Measurements from ENCODE around the gene SNRPA. TPM values are rescaled to one million over a fixed set of nuclear protein-coding genes. Genes with fewer than 3 reads are reported as not detected.

The SNRPA gene
- total and polyA plus RNA-seq, 2 of the 4 experiments (the other 2 are of a cell fraction), result 30.3 to 81.3 TPM

GRCh38 chr19:40750058-40750873, 737 bp upstream of the SNRPA start, which contains the start of gene ACTMAP:
Gene ACTMAP, minus strand, starts transcription at chr19:40750477. Its CDS starts 674 bp downstream, at chr19:40749803.
- intact Hi-C loops (cut with micrococcal nuclease) (loop anchor here (2.0 to 5.0 kb wide), 4 partner anchors 29 to 59 kb away; partner anchors contain the start of genes COQ8B, EGLN2, ITPKC and NUMBL), in situ Hi-C loops (cut with MboI; ENCODE audit: low sequenced_read_pairs) (no loop called here), dilution Hi-C loops (cut with HindIII; ENCODE audit: low sequenced_read_pairs, unreplicated experiment) (no loop called here)
- Histone ChIP-seq H3K4ac (ENCODE audit: low read depth, low read length) (peak within 1 kb of the TSS; percentile 98), H2BK5ac (ENCODE audit: low read depth, low read length, poor library complexity, severe bottlenecking) (peak within 1 kb of the TSS; percentile 83), H3K36me3 (ENCODE audit: control insufficient read depth, insufficient read depth, low read length) (peaks cover 4% of the 10 kb centered on the region; the same call in 1 of the 2 replicates), H3K4me3 (ENCODE audit: insufficient read depth, low read depth, low read length) (peak within 1 kb of the TSS; percentile 64), H4K5ac (ENCODE audit: low read depth, low read length) (peak within 1 kb of the TSS; percentile 98), H2AK5ac (ENCODE audit: low read depth, low read length) (peak within 1 kb of the TSS; percentile 99), H3K4me1 (ENCODE audit: control insufficient read depth, insufficient read depth, low read length) (peaks cover 11% of the 10 kb centered on the region), H3K9me1 (ENCODE audit: insufficient read depth, low read length) (peaks cover 6% of the 10 kb centered on the region), H2BK120ac (ENCODE audit: low read depth, low read length) (peak within 1 kb of the TSS; percentile 79), H3K9me3 (ENCODE audit: control insufficient read depth, insufficient read depth, low read length) (no peaks in the 10 kb centered on the region), H3K18ac (ENCODE audit: low read depth, low read length) (peak within 1 kb of the TSS; percentile 75), H3K23ac (ENCODE audit: low read depth, low read length) (peak within 1 kb of the TSS; percentile 98), H3K27ac (ENCODE audit: insufficient read depth, low read length) (peak within 1 kb of the TSS; percentile 85), H2BK15ac (ENCODE audit: low read depth, low read length) (peak within 1 kb of the TSS; percentile 60; the same call in 2 of the 3 replicates), H4K91ac (ENCODE audit: insufficient read depth, low read depth, low read length) (peak within 1 kb of the TSS; percentile 97), H4K8ac (ENCODE audit: low read depth in 2 of 2, low read length in 2 of 2) (peak within 1 kb of the TSS; percentile 99 to 100), H3K9ac (ENCODE audit: low read depth, low read length) (peak within 1 kb of the TSS; percentile 91), H3K79me1 (ENCODE audit: low read depth in 1 of 2, low read length in 2 of 2) (peaks cover 16 to 36% of the 10 kb centered on the region in 2 experiments), H3K4me2 (ENCODE audit: low read depth, low read length) (peak within 1 kb of the TSS; percentile 99), H3K14ac (replicated peaks; ENCODE audit: low read depth, low read length) (peak within 1 kb of the TSS; percentile 97), H4K20me1 (ENCODE audit: insufficient read depth, low read length) (peaks cover 13% of the 10 kb centered on the region), H3K56ac (ENCODE audit: extremely low read depth, insufficient read depth, low read length) (peak within 1 kb of the TSS; percentile 89), H2BK20ac (ENCODE audit: low read depth, low read length) (peak within 1 kb of the TSS; percentile 30), H2AFZ (replicated peaks; ENCODE audit: low read length, poor library complexity) (peak within 1 kb of the TSS; percentile 96), H3K27me3 (ENCODE audit: control insufficient read depth, insufficient read depth, low read length) (no peaks in the 10 kb centered on the region), H2AK9ac (replicated peaks; ENCODE audit: low read depth, low read length, poor library complexity) (peak within 1 kb of the TSS; percentile 100)
- DNase-seq (peak; percentile 100), ATAC-seq (ENCODE audit: low read depth) (peak; percentile 94)
- ChIA-PET CTCF (interaction anchor here (0.9 kb wide), 2 partner anchors 48 to 87 kb away, joined by 3 to 4 read pairs; partner anchors contain the start of gene EGLN2), POLR2A (ENCODE audit: unreplicated experiment) (interaction anchor here (0.6 to 0.7 kb wide), 2 partner anchors 28 to 668 kb away, joined by 3 to 4 read pairs; no protein-coding TSS in a partner anchor)
- WGBS, 2 experiments (ENCODE audit: extremely low coverage in 2 of 2, insufficient read length in 1 of 2), result 0% methylated on average over 26 of the region's 43 CpGs; no CpG with 5 or more reads in 1 of the 2 experiments
- TSS peak; percentile 95 for BruUV-seq (replicated peaks)
- peak; percentile 79 for TF ChIP-seq BHLHE40 (IDR thresholded peaks at IDR 0.05; ENCODE audit: low read depth, low read length)
- TF ChIP-seq MAFK (IDR thresholded peaks at IDR 0.05; ENCODE audit: low read depth, low read length), result no peak
- no peak for TF ChIP-seq NFE2L2 (IDR thresholded peaks at IDR 0.05; ENCODE audit: low read depth, low read length)
- TF ChIP-seq RAD21 (IDR thresholded peaks at IDR 0.05; ENCODE audit: low read length), result no peak
- peak; percentile 12 for TF ChIP-seq RCOR1 (IDR thresholded peaks at IDR 0.05; ENCODE audit: insufficient replicate concordance, low read length)
- peak; percentile 92 for TF ChIP-seq MAZ (IDR thresholded peaks at IDR 0.05; ENCODE audit: borderline replicate concordance, low read depth, low read length)
- peak; percentile 94 for TF ChIP-seq RFX5 (IDR thresholded peaks at IDR 0.05; ENCODE audit: low read depth, low read length)
- no peak for TF ChIP-seq MXI1 (IDR thresholded peaks at IDR 0.05; ENCODE audit: borderline replicate concordance, low read depth, low read length)
- peak; percentile 67; the same call in 1 of the 2 replicates for TF ChIP-seq POLR2A (IDR thresholded peaks at IDR 0.05; ENCODE audit: low read depth, low read length)
- TF ChIP-seq SMC3 (IDR thresholded peaks at IDR 0.05; ENCODE audit: low read depth, low read length), result no peak
- 0 out of 2 replicates have a peak, but pooled peaks have one; percentile 10 for TF ChIP-seq CEBPB (IDR thresholded peaks at IDR 0.05; ENCODE audit: low read depth, low read length)
- TF ChIP-seq CHD1 (IDR thresholded peaks at IDR 0.05; ENCODE audit: low read depth, low read length), result 0 out of 2 replicates have a peak, but pooled peaks have one; percentile 86
- no peak for TF ChIP-seq CTCF (conservative IDR thresholded peaks at IDR 0.05; ENCODE audit: low read depth, low read length)
- peak; percentile 100 for TF ChIP-seq USF2 (IDR thresholded peaks at IDR 0.05; ENCODE audit: low read depth, low read length)
- peak; percentile 70; the same call in 1 of the 2 replicates for TF ChIP-seq FOS (IDR thresholded peaks at IDR 0.05; ENCODE audit: low read depth, low read length)
